GM11168 (cell line): ENCODE results near the gene GPR183.

Experiments
- in situ Hi-C: fragments of 300-500 bp; cut with MboI; formaldehyde crosslinking; loops from one replicate; pipeline ENCODE4 v1.12.0; 2022; ENCODE audit warnings: low sequenced_read_pairs; ENCODE audit not compliant: unreplicated experiment

Gene GPR183

DNA sequence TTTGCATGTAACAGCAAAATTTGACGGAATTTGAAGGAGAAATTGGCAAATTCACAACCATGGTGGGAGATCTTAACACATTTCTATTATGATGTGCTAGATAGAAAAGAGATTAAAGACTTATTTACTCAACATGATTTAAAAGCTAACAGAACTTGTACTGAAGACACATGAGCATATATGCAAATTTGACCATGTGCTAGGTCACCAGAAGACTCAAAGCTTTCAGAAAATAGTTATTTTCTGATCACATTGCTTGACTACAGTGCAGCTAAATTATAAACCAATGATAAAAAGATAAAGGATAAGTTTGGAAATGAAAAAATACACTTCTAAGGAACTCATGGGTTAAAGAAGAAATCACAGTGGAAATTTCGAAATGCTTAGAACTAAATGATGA lies 9.1 kb downstream of the GPR183 start:
- in situ Hi-C loops = no loop called here

DNA sequence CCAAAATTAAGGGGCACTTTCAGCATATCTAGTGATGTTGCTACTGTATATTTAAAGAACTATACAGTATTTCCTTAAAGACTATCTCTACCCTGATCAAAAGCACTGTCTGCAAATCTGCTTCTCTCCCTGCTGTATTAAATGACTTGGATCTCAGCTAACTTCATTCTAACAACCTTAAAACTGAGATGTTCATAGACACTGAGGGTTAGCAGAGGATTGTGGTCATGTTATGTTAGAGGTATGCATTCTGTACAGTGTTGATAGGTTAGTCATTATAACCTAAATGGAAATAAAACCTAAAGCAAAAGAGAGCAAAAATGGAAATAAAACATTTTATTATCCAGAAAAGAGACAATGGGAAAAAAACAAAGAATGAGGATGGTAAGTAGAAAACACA lies 9.9 kb downstream of the GPR183 start:
- in situ Hi-C loops = no loop called here

DNA sequence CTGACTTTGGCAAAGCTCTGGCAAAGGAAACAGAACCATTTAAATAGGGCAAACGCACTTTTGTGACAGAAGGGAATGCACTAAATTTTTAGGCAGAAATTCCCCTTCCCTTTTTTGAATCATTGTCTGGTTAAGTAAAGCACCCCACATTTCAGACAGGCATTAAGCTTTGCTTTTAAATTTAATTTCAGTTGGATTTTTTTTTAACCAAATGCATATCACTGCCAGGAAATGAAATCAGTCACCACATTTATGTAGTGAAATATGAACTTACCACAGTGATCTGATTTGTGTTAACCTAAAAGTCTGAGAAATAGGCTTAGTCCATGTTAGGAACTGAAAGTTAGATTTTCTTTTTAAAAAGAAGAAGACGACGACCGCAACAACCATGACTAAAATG lies 10.8 kb downstream of the GPR183 start:
- in situ Hi-C loops = no loop called here

DNA sequence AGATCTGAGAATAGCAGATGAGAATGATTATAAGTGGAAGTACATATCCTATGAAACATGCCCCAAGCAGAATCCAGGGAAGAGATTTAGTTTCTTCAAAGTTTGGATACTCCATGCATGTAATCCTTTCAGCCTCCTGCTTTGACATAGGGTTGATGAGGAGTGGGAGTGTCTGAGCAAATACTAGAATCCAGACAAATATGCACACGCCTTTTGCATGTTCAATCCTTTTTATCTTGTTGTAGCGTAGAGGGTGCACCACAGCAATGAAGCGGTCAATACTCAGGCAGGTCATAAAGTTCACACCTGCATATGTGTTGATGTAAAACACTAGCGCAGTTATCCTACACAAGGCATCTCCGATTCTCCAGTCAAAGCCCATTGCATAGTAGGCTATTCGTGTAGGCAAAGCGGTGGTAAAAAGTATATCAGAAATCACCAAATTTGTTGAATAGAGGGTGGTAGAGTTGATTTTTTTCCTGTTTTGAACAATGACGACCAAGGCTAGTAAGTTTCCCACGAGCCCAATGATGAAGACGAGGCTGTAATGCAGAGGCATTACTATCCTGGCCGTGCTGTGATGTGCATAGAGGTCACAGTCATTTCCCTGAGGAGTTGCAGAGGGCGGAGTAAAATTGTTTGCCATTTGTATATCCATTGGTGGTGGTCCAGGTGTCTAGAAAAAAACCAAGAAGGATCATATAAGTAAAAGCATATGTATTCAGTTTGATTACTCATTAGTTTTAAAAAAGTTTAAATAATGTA lies 11.5 kb downstream of the GPR183 start:
- in situ Hi-C loops = no loop called here

DNA sequence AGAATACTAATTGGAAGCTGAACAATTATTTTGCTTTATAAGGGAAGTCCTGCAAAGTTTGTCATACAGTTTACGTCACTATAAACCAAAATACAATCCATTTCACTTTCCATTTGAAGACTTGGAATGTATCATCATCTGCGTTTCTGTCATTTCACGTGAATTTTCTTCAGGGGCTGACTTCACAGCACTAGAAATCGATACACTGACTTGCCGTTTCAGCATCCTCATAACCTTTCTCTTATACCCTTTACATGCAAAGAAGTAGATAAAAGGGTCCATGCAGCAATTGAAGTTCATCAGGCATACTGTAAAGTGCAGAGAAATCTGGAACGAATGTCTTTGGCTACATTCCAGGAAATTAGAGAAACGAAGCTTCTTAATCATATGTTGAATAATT lies 12.2 kb downstream of the GPR183 start:
- in situ Hi-C loops = no loop called here

DNA sequence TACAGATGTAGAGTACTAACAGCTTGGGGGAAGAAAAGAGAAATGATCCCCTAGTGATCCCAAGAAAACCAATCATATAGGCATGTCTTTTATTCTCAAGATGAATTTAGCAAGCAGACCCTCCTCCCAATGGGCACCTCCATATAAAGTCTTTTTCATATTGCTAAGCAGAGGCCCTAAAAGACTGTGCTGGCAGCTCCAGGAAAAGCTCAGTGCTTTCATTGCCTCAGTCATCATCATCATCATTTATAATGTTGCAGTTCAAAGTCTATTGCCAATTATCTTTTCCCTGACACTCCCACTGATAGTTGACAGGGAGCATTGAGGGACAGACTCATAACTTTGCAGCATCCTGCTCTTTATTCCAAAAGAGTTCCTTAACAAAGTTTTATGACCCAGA lies 13.0 kb downstream of the GPR183 start:
- in situ Hi-C loops = no loop called here

DNA sequence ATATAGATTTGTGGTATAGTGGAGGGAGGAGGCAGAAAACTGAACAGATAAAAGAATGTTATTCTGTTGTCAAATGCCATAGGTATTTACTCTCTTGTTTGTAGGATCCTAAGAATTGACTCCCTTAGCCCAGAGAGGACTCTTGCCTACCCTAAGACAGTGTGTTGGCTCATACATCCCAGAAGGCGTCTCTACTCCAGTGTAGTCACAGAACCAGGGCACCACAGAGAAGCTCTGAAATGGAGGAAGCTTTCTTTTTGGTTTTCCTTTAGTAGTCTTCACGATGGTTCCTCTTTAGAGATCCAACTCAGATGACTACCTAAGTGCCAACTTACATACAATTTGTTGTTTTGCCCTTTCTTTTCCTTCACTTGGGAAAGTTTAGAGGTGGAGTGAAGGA lies 14.0 kb downstream of the GPR183 start:
- in situ Hi-C loops = no loop called here

DNA sequence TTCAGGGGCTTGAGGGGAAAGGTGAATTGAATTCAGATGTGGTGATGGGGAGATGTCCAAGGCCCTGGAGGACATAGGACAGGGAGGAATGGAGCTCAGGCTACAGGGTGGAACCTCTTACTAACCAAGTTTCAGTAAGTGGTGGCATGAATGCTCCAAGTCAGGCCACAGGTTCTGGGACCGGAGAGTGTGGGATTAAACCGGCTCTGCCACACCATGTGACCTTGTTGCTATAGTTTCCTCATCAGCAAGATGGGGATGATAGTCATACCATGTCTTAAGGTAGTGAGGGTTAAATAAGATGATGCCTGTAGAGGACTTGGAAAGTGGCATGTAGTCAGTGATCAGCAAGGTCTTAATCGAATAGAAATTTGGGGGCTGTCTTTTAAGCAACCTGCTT lies 16.3 kb downstream of the GPR183 start:
- in situ Hi-C loops = no loop called here

DNA sequence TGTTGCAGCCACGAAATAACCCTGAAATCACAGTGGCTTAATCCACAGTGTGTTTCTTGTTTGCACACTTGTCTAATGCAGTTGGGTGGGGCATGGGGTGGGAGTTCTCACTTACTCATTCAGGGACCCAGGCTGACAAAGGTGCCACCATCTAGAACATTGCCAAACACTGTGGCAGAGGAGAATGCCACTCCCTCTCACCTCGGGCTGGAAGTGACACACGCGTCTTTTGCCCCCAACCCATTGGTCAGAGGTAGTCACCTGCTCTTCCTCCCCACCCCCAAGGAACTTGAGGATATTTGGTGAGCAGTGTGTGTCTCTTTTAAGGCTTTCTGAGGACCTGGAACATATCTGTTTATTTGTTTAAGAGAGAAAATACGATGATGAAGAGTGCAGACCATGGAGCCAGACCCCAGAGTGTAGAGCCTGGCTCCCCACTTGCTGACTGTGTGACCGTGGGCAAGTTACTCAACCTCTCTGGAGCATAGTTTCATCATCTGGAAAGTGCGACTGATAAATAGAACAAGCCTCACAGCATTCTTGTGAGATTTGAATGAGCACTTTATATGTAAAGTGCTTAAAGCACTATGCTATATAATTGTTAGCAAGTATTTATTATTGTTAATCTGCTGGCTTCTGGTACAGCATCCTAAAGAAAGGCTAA lies 17.4 kb downstream of the GPR183 start:
- in situ Hi-C loops = no loop called here

DNA sequence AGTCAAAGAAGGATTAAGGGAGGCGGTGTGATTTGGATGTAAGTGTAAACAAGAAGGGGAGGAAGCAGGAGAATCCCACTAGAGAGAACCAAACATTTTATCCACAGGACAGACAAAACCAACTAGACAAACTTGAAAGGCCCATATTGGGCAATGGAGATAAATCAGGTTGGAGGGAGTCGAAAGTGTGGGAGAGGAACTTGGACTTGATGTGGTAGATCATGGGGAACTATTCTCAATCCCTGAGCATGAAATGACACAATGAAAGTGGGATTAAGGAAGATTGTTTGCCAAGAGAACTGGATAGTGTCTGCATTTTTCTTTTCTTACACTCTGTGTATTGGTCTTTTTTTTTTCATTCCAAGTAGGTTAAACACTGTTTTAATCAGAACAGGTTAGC lies 17.9 kb downstream of the GPR183 start:
- in situ Hi-C loops = no loop called here

DNA sequence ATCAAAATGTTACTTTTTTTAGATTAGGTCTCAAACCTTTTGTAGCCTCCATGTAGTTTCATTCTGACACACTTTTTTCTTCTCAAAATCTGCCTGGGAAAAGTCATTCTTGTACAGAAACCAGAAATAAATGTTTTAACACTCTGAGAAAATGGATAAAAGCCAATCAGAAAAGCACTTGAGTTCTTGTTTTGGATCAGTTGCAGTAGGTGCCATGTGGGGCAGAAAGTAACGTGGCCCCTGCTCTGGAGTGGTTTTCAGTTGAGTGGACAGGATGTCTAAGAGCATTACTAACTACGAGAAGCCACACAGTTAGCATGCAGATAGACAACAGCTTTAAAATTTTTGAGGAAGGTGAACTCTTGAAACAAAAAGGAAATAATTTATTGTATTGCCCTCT lies 19.1 kb downstream of the GPR183 start:
- in situ Hi-C loops = no loop called here

DNA sequence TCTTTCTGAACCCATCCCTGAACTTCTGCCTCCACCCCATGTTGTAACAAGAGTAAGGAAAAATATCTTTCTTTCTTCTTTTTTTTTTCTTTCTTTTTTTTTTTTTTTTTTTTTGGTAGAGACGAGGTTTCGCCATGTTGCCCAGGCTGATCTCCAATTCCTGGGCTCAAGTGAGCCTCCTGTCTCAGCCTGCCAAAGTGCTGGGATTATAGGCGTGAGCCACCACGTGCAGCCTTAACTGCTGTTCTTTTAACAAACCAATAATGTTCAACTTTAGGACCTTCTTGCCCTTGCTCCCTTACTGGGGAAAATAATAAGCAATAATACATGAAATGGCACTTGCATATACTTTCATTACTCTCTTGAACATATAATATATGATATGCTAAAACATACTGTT lies 19.6 kb downstream of the GPR183 start:
- in situ Hi-C loops = no loop called here

DNA sequence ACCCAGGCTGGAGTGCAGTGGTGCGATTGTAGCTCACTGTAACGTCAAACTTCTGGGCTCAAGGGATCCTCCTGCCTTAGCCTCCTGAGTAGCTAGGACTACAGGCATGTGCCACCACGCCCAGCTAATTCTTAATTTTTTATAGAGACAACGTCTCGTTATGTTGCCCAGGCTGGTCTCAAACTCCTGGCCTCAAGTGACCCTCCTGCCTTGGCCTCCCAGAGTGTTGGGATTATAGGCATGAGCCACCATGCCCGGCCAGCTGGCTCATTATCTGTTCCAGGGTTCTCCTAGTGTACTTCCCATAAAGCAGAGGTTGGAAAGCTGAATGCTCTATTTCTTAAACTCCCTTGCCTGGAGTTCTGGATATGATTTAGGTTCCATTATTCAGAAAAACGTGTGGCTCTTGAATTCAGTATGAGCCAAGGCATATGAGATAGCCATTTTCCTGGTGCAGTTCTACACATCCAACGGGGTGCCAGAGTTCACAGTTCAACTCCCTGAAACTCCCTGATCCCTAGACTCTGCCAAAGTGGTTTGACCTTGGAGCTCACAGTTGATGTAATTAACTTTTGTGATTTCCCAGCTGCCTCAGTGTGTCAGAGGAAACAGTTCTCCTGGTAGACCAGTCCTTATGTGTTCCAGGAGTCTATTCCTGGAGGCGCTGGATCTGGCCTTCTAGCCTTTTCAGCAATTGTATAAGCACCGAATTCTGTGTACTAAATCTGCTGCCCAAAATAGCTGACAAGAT lies 21.6 kb downstream of the GPR183 start:
- in situ Hi-C loops = no loop called here

DNA sequence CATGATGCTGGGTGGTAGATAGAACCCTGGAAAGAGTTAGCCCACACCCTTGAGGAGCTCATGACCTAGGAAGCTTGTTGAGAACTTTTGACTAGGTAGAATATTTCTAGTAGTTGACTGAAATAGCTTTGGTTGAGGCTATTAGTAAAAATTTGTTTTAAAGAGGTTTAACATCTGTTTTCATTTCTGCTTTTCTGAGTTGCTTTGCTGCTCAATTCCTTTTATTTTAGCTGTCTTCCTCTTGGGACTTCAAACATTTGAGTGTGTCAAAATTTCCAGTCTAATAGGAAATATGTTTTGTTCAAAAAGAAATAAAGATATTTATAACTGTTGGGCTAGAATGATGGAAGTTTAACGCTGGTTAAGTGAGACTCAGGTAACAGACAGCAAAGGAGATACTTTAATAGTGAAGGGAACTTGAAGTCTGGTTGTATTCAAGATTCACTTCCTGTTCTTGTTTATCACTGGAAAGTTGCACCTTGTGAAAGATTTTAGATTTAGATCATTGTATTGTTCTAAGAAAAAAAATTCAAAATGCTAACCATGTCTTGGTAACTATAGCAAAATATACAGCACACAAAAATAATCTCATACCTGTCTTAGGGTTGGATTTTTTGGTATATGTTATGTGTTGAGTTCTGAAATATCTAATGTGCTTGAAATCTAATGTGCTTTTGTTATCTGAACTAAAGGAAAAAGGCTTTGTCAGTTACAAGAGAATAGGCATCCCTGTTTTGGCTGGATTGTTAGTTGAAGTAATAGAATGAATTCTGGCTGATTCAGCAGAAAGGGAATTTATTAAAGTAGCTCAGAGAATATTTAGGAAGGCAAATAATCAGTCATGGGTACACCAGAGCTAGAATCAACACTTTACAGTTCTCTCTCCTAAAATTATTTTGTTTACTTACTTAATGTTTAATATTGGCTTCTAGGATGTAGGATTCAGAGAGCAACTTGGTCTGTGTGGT lies 24.7 kb downstream of the GPR183 start:
- in situ Hi-C loops = no loop called here

DNA sequence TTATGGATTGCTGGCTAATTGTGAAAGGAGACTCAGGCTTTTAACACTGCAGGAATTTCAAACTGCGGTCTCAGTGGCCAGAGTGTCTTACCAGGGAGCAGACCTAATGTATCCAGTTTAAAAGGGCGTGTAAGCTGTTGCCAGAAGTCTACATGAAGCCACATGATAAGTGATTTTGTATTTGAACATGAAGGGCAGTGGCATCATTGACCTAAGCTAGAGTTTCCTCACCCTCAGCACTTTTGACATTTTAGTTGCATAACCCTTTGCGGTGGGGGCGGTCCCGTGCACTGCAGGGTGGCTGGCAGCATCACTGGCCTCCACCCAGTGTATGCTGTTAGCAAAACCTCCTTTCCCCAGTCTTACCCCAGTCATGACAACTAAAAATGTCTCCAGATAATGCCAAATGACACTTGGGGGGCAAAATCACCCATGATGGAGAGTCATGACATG lies 25.4 kb downstream of the GPR183 start:
- in situ Hi-C loops = no loop called here

DNA sequence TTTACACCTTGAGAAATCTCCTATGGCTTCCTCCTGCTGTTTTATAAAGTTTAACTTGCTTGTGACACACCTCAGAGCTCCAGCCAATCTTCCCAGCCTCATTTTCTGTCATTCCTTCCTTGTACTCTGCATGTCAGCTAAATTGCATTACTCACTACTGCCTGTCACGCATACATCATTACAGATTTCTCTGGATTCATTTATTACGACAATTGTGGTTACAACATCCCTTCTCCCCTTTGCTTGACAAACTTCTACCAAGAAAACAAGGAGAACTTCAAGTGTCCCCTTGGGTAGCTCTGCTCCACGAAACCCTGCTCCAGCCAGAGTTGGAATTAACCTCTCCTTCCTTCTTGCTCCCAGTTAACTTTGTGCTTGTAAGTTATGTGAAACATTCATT lies 27.0 kb downstream of the GPR183 start:
- in situ Hi-C loops = no loop called here

DNA sequence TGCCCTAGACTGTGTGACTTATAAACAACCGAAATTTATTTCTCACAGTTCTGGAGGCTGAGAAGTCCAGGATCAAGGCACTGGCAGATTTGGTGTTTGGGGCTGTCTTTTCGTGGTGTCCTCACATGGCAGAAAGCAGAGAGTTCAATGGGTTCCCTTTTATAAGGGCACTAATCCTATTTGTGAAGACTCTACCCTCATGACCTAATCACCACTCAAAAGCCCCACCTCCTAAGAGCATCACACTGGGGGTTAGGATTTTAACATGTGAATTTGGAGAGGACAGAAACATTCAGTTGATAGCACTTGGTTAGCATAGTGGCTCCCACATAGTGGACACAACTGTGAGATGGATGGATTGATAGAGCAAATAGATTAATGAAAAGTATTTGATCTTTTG lies 27.6 kb downstream of the GPR183 start:
- in situ Hi-C loops = no loop called here

DNA sequence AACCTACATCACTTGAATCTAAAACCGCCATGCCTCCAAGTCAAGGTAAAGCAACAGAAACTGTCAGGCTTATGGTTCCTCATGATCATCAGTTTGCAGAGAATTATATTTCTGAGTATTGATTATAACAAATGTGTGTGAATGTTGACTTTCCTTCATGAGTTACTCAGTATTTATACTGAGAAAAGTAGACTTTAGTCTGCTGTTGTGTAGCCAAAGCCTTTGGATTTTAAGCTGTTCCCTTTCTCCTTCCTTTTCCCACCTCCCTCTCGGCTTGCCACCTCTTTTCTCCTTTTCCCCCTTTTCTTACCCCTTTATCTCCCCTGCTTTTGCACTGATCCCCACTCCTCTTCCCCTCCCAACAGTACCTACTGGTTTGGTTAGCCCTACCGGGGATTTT lies 28.4 kb downstream of the GPR183 start:
- in situ Hi-C loops = no loop called here

DNA sequence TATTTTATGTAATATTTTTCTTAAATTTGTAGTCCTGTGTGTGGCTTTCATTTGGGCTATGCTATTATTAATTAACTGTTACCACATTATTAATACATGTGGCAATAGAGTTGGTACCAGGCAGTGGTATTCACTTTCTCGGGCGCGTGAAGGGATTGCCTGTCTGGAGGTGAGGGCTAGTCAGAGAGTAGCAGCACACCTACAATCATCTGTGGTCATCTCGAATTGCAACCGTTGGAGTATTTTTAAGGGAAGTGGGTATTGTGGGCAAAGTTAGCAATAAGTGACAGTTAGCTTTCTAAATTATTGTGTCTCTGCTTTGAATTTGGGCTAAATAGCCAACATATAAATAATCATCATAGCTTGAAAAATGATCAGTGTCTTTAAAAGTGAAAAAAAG lies 29.0 kb downstream of the GPR183 start:
- in situ Hi-C loops = no loop called here

DNA sequence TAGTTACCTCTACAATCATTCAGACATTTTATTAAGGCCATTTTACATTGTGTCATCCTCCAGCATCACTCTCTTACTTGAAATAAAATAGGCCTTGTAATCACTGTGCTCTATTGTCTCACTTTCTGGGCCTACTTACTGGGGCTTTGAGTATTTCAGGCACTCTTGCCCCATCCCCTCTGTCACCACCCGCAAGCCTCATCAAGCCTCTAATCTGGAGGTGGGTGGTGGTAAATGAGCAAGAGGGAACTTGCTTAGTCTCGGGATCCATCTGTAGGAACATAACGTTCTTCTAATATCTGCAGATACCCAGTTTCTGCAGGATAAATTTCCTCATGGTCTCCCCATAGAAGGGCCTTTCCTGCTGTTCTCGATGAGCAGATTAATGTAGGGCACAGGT lies 29.6 kb downstream of the GPR183 start:
- in situ Hi-C loops = no loop called here
